Upper lobe of left lung (tissue), 6 donors: ENCODE results near the gene GSTT2. TPM values are rescaled to one million over a fixed set of nuclear protein-coding genes. Genes with fewer than 3 reads are reported as not detected.
"Not testable (repeated sequence)": the region's sequence is repeated elsewhere in the genome, so short reads cannot be mapped to it uniquely, and the experiment has no call there.

Experiments
- ATAC-seq, 2 donors: fragments of 200-7000 bp; cut with Tn5 transposase; one replicate each; pipeline ENCODE4 v1.9.1; 2022; ENCODE audit warnings: mild to moderate bottlenecking in 2 of 2, moderate library complexity in 2 of 2; ENCODE audit not compliant: low FRiP score in 2 of 2
- DNase-seq, 2 donors: peaks; one replicate each; pipeline ENCODE4 v3.0.0-alpha.2; 2019 to 2020
- H3K27ac ChIP-seq, 4 donors: fragments of 200-600 bp; sonication (generic); one replicate each; pipeline ENCODE4 v1.5.1; 2016 to 2019
- H3K27me3 ChIP-seq, 4 donors: fragments of 200-600 bp; sonication (generic); one replicate each; pipeline ENCODE4 v1.5.1; 2017 to 2019
- H3K36me3 ChIP-seq, 4 donors: fragments of 200-600 bp; sonication (generic); one replicate each; pipeline ENCODE4 v1.5.1; 2016 to 2019
- H3K4me1 ChIP-seq, 4 donors: fragments of 200-600 bp; sonication (generic); one replicate each; pipeline ENCODE4 v1.5.1; 2018 to 2019
- H3K4me3 ChIP-seq, 4 donors: fragments of 200-600 bp; sonication (generic); one replicate each; pipeline ENCODE4 v1.5.1; 2017 to 2019; ENCODE audit warnings: mild to moderate bottlenecking in 2 of 4, moderate library complexity in 1 of 4
- H3K9me3 ChIP-seq, 4 donors: fragments of 200-600 bp; sonication (generic); one replicate each; pipeline ENCODE4 v1.5.1; 2018 to 2019
- EP300 ChIP-seq, 4 donors: sonication (generic); formaldehyde crosslinking; IDR thresholded peaks; one replicate each; pipeline ENCODE4 v1.5.1; 2017; ENCODE audit warnings: antibody characterized with exemption in 4 of 4, control low read depth in 2 of 4
- POLR2A ChIP-seq, 4 donors: fragments of 450-650 bp; IDR thresholded peaks; one replicate each; pipeline ENCODE4 v1.5.1; 2016 to 2017; ENCODE audit warnings: antibody characterized with exemption in 4 of 4, mild to moderate bottlenecking in 2 of 4
- POLR2AphosphoS5 ChIP-seq, 2 donors: sonication (generic); formaldehyde crosslinking; IDR thresholded peaks; one replicate each; pipeline ENCODE4 v1.5.1; 2017; ENCODE audit warnings: antibody characterized with exemption in 2 of 2
- WGBS, 2 donors: methylation state at CpG; one replicate each; pipeline ENCODE4 v1.1.5; 2017 to 2018; 5-methylcytosine and 5-hydroxymethylcytosine counted together
- total RNA-seq, 6 donors: library from RNA; depleted of rRNA in 4 of 6; stranded (reverse); fragments of >200 nt in 4 of 6; gene quantifications; one replicate each; pipeline versions ENCODE4 v1.1.0 to v1.2.1, GENCODE V29; 2016 to 2021
- TF ChIP-seq, protein P1 (sequence below), 6 experiments: fragments of 450-650 bp in 4 of 6; fragments of 200-600 bp in 2 of 6; sonication (generic) in 2 of 6; IDR thresholded peaks; one replicate each; pipeline ENCODE4 v1.5.1; 2016 to 2019; ENCODE audit warnings: antibody characterized with exemption in 6 of 6
- donor health status: DM: no; HTN: no; CAD: no; lungs with moderate emphysema.
- donor health status: DM: no; HTN: yes; CAD: no; lungs with severe emphysema.

GSTT2 gene
- total RNA-seq, 6 donors from 2014 or later, result 0.29 to 0.88 TPM; not detected in 4

DNA sequence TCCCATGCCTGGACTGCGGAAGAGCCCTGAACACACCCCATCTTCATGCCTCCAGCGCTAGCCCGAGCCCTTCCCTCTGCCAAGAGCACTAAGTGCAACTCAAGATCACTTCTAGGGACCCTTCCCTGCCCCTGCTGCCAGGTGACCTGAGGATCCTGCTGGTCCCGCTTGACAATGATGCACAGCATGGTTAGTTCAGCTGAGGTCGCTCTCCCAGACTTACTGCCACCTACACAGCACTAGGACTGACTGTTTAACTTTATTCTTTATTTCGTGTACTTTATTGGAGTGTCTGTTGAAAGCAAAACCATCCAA, 25.0 kb upstream of the GSTT2 start:
- H3K9me3 ChIP-seq, DNase-seq, ATAC-seq, H3K27me3 ChIP-seq, H3K4me3 ChIP-seq, H3K27ac ChIP-seq, H3K36me3 ChIP-seq, H3K4me1 ChIP-seq: not testable (repeated sequence)
- 61 to 64% methylated on average over 5 to 6 of the region's 6 CpGs for WGBS, 2 donors

DNA sequence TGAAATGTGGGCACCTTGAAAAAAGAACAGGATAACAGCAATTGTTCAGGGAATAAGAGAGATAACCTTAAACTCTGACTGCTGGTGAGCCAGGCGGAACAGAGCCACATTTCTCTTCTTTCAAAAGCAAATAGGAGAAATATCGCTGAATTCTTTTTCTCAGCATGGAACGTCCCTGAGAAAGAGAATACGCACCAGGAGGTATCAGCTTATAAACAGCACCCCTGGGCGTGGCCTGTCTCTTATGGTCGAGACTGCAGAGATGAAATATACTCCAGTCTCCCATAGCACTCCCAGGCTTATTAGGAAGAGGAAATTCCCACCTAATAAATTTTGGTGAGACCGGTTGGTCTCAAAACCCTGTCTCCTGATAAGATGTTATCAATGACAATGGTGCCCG, 24.0 kb upstream of the GSTT2 start:
- H3K36me3 ChIP-seq, DNase-seq, H3K4me1 ChIP-seq, H3K4me3 ChIP-seq, H3K27me3 ChIP-seq, H3K27ac ChIP-seq, ATAC-seq, H3K9me3 ChIP-seq: not testable (repeated sequence)
- 68 to 70% methylated on average over 7 to 8 of the region's 8 CpGs for WGBS, 2 donors

DNA sequence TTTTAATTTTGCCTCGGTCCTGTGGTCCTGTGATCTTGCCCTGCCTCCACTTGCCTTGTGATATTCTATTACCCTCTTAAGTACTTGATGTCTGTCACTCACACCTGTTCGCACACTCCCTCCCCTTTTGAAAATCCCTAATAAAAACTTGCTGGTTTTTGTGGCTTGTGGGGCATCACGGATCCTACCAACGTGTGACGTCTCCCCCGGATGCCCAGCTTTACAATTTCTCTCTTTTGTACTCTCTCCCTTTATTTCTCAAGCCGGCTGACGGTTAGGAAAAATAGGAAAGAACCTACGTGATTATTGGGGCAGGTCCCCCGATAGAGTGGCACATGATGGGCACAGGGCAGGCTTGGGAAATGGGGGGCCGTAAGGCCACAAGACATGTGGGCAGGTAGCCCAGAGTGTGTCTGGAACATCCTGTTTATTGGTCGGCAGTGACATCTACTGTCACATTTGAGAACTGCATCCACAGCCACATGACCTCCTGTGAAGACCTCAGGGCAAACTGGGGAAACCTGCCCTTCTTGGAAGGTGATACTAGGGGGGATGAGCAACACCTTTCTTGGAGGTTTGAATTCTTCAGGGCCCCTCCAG, 23.5 kb upstream of the GSTT2 start:
- not testable (repeated sequence) for H3K4me1 ChIP-seq, H3K27ac ChIP-seq, H3K9me3 ChIP-seq, H3K27me3 ChIP-seq, H3K4me3 ChIP-seq, H3K36me3 ChIP-seq
- 25 to 28% methylated on average over 12 of the region's 12 CpGs for WGBS, 2 donors
- TF ChIP-seq, protein P1, sequence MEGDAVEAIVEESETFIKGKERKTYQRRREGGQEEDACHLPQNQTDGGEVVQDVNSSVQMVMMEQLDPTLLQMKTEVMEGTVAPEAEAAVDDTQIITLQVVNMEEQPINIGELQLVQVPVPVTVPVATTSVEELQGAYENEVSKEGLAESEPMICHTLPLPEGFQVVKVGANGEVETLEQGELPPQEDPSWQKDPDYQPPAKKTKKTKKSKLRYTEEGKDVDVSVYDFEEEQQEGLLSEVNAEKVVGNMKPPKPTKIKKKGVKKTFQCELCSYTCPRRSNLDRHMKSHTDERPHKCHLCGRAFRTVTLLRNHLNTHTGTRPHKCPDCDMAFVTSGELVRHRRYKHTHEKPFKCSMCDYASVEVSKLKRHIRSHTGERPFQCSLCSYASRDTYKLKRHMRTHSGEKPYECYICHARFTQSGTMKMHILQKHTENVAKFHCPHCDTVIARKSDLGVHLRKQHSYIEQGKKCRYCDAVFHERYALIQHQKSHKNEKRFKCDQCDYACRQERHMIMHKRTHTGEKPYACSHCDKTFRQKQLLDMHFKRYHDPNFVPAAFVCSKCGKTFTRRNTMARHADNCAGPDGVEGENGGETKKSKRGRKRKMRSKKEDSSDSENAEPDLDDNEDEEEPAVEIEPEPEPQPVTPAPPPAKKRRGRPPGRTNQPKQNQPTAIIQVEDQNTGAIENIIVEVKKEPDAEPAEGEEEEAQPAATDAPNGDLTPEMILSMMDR (IDR thresholded peaks at IDR 0.05), result peak; percentile 84 to 95 (median 89)
- DNase-seq (peak in 1 of 2 donors; percentile 73), ATAC-seq (peak; percentile 56 to 81)

DNA sequence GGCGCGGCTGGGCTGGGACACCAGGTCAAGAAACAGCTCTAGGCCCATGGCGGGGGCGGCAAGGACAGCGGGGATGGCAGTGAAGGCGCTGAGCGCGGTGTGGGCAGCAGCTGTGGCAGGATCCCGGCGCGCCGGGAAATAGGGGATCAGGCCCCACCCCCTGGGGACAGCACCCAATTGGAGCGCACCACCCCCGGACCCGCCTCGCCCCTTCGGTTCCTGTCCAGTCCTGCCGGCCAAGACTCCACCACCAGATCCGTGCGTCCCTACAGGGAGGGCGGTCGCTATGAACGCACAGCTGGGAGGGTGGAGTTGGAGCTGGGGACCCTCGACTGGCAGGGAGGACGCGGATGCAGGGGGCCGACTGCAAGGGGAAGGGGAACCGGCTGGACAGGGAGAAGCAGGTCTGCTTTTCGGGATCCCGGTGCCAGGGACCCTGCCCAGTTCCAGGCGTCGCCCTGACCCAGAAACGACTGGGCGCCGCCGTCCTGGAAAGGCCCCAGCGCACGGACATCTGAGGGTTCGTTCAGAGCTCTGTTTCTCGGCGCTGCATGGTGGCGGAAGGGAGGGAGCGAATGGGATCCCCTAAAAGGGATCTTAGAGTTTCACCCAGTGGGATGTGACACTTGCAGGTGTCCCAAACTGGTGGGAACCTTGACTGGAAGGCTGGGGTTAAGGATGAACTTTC, 18.7 kb upstream of the GSTT2 start, which contains the start of gene GSTT2B:
Gene GSTT2B (minus strand): TSS at position 112 of the 688 bp plus-strand sequence. CDS start 64 bp downstream, at position 48.
- not testable (repeated sequence) for H3K27me3 ChIP-seq, H3K9me3 ChIP-seq, H3K27ac ChIP-seq, H3K4me1 ChIP-seq, H3K36me3 ChIP-seq, DNase-seq
- WGBS, 2 donors, result no CpG with 5 or more reads among the region's 43 CpGs
- peak; percentile 91 to 95 for ATAC-seq
- H3K4me3 ChIP-seq, result peak within 1 kb of the TSS in 1 of 4 donors; percentile 34

DNA sequence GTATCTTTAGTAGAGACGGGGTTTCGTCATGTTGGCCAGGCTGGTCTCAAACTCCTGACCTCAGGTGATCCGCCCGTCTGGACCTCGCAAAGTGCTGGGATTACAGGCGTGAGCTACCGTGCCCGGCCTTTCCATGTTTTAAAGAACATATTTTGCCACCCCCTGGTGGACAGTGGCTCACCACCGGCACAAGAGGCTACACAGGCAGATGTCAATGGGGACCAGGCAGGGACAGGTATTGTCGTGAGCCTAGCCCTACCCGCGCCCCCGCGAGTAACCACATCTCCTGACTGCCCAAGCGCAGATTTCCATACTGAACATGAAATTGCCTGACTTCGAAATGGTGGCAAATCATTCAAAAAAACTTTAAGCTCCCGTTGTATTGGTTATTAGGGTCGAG, 13.8 kb upstream of the GSTT2 start:
- ATAC-seq, result peak in 1 of 2 donors; percentile 54
- DNase-seq, H3K9me3 ChIP-seq, H3K27me3 ChIP-seq, H3K27ac ChIP-seq, H3K4me3 ChIP-seq: not testable (repeated sequence)
- no CpG with 5 or more reads among the region's 18 CpGs for WGBS, 2 donors
- peaks cover 0 to 10% (median 3%) of the 10 kb centered on the region in 4 donors for H3K4me1 ChIP-seq
- peaks cover 3 to 20% (median 13%) of the 10 kb centered on the region in 4 donors for H3K36me3 ChIP-seq

DNA sequence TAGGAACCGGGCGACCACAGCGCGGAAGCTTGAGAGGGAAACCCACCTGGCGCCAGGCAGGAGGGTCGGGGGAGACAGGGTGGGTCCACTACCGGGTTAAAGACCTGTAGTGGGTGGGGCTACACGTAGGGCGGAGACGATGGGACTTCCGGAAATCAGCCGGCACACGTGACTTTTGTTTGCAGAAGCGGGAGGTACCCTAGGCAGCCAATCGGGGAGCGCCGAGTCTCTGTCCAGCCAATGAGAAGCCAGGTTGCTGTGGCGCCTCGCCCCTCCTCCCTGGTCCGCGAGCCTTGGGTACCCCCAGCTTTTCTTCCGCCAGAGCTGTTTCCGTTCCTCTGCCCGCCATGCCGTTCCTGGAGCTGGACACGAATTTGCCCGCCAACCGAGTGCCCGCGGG, 13.4 kb upstream of the GSTT2 start, which contains the start of gene DDTL:
Gene DDTL (plus strand): TSS at position 321 of the 400 bp plus-strand sequence. CDS start 27 bp downstream, at position 348.
- Histone ChIP-seq H3K36me3 (peaks cover 3 to 25% (median 15%) of the 10 kb centered on the region in 4 donors), H3K4me1 (peaks cover 0 to 14% (median 3%) of the 10 kb centered on the region in 4 donors)
- DNase-seq, H3K27me3 ChIP-seq, H3K4me3 ChIP-seq, H3K27ac ChIP-seq, H3K9me3 ChIP-seq: not testable (repeated sequence)
- ATAC-seq, result peak; percentile 98 to 99
- WGBS, 2 donors, result no CpG with 5 or more reads among the region's 30 CpGs

DNA sequence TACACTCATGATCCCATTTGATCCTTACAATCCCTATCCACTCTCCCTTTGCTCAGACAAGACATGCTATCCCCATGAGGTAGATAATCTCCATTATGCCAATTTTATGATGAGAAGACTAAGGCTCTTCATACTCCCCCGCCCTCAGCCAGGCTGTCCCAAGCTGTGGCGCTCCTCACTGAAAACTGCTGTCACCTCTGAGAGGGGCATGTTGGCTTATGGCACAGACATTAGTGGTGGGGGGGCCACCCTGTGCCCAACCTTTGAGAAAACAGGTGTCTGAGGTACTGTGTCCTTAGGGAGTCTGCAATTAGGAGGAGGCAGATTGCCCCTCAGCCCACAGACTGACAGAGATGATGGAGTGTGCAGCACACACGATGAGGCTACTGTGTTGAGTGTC, 10.9 kb upstream of the GSTT2 start:
- no peak for DNase-seq
- Histone ChIP-seq H3K27me3 (no peaks in the 10 kb centered on the region), H3K4me1 (peaks cover 0 to 17% (median 3%) of the 10 kb centered on the region in 4 donors), H3K9me3 (no peaks in the 10 kb centered on the region), H3K4me3 (no peak overlapping the region), H3K27ac (no peak overlapping the region), H3K36me3 (peaks cover 3 to 28% (median 17%) of the 10 kb centered on the region in 4 donors)
- 83 to 95% methylated on average over 1 to 3 of the region's 3 CpGs for WGBS, 2 donors
- TF ChIP-seq EP300 (IDR thresholded peaks at IDR 0.05) (no peak), POLR2AphosphoS5 (IDR thresholded peaks at IDR 0.05) (no peak), POLR2A (IDR thresholded peaks at IDR 0.05) (no peak)
- TF ChIP-seq, protein P1 (IDR thresholded peaks at IDR 0.05), result no peak
- ATAC-seq, result no peak
